Myometrial cell (primary cell): ENCODE measurements around the gene GRB2. TPM values are rescaled to one million over a fixed set of nuclear protein-coding genes. Genes with fewer than 3 reads are reported as not detected.

ENCODE experiments used
- total RNA-seq: library from RNA; depleted of rRNA; stranded (reverse); fragments of >200 nt; gene quantifications from 2 replicates; pipeline ENCODE4 v1.2.3, GENCODE V29; 2015

GRB2 gene
- 75.0 and 92.3 TPM in 2 replicates for total RNA-seq

GRCh38 chr17:75405365-75406221 is at the start of gene GRB2:
GRB2 (minus strand) TSS chr17:75405678; CDS start chr17:75393628, 12,050 bp downstream.

DNA sequence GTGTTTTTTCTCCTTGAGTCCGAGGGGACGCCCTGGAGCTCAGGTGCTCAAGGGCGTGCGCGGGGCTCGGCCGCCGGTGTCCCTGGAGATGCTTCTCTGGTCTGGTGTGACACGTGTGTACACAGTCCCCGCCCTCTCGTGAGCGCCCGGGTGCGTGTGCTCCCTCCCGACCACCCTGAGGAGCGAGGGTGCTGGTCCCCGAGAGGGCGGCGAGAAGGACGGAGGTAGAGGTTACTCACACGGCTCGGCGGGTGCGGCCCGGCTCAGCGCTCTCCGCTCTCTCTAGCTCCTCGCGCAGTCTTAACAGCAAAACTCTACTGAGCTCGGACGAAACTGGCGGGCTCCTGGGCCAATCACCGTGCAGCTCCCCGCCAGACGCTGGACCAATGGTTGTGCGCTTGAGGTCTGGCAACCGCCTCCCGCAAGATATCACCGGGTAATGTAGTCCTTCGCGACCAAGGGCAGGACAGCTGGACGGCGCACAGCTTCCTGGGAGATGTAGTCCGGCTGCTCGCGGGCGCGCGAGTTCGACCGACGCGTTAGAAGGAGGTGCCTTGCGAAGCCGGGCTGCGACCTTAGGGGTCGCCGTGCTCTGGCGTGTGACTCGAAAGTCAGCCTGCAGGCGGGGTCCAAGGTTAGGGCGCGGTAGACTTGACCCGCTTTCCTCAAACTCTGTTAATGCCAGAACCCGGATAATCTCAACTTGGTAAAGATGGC is 116.2 kb downstream of the GRB2 start, which contains the start of gene SLC25A19:
Gene SLC25A19, minus strand, starts transcription at position 319 of the 717 bp plus-strand sequence. CDS start 2,669 bp downstream, outside the sequence.

GRCh38 chr17:75270966-75271232 is 134.6 kb downstream of the GRB2 start, which contains the start of gene MIF4GD:
MIF4GD (minus strand) TSS chr17:75271231; CDS start chr17:75270195, 1,036 bp downstream.

Other genes starting within 250 kb of the GRB2 start
- 87.7 and 98.0 TPM in 2 replicates for gene SUMO2, start 222.7 kb downstream of the GRB2 start, total RNA-seq
- gene NUP85, start 200.0 kb downstream of the GRB2 start, total RNA-seq: 32.1 and 38.9 TPM in 2 replicates
- 13.6 and 19.6 TPM in 2 replicates for gene GGA3, start 144.1 kb downstream of the GRB2 start, total RNA-seq
- gene MRPS7, start 143.8 kb downstream of the GRB2 start, total RNA-seq: 46.6 and 51.3 TPM in 2 replicates
- gene MIF4GD, start 134.4 kb downstream of the GRB2 start, total RNA-seq: 9.8 and 16.0 TPM in 2 replicates
- gene SLC25A19, start 116.2 kb downstream of the GRB2 start, total RNA-seq: 4.8 and 8.1 TPM in 2 replicates
- gene TMEM94, start 51.0 kb upstream of the GRB2 start, total RNA-seq: 38.1 and 42.5 TPM in 2 replicates
- 6.3 and 8.2 TPM in 2 replicates for gene CASKIN2, start 109.9 kb upstream of the GRB2 start, total RNA-seq
- 14.7 and 15.4 TPM in 2 replicates for gene TSEN54, start 110.8 kb upstream of the GRB2 start, total RNA-seq
- gene LLGL2, start 120.0 kb upstream of the GRB2 start, total RNA-seq: under 0.01 and 0.89 TPM in 2 replicates
- 0.18 and 2.6 TPM in 2 replicates for gene MYO15B, start 182.1 kb upstream of the GRB2 start, total RNA-seq
- 0.18 TPM in 1 of 2 replicates, not detected in the other for gene SMIM5, start 227.8 kb upstream of the GRB2 start, total RNA-seq